Chondrocyte (in vitro differentiated cells): ENCODE data around the gene HLCS. TPM values are rescaled to one million over a fixed set of nuclear protein-coding genes. Genes with fewer than 3 reads are reported as not detected.

Experiments used
- DNase-seq: peaks from one replicate; pipeline ENCODE4 v3.0.0; 2021; ENCODE audit warnings: mixed read lengths, low spot score
- H3K27ac Mint-ChIP-seq: one replicate; pipeline ENCODE4 v1.8.0; 2021; ENCODE audit warnings: mild to moderate bottlenecking, moderate library complexity, mixed read lengths; ENCODE audit not compliant: unreplicated experiment
- H3K27me3 Mint-ChIP-seq: 2 replicates; pipeline ENCODE4 v1.8.0; 2021; ENCODE audit warnings: low read depth, mixed read lengths
- H3K36me3 Mint-ChIP-seq: 2 replicates; pipeline ENCODE4 v1.8.0; 2021; ENCODE audit warnings: low read depth, mixed read lengths
- H3K4me1 Mint-ChIP-seq: 2 replicates; pipeline ENCODE4 v1.8.0; 2021; ENCODE audit warnings: low read depth, mild to moderate bottlenecking, mixed read lengths
- H3K4me3 Mint-ChIP-seq: one replicate; pipeline ENCODE4 v1.8.0; 2021; ENCODE audit warnings: mild to moderate bottlenecking, moderate library complexity, mixed read lengths; ENCODE audit not compliant: unreplicated experiment
- H3K9me3 Mint-ChIP-seq: 2 replicates; pipeline ENCODE4 v1.8.0; 2021; ENCODE audit warnings: low read depth, mixed read lengths
- CTCF ChIP-seq: fragments of 200-600 bp; sonication (generic); IDR thresholded peaks from 2 replicates; pipeline ENCODE4 v1.5.0; 2021; ENCODE audit warnings: antibody characterized with exemption, mild to moderate bottlenecking, moderate library complexity
- total RNA-seq: library from RNA; stranded (reverse); gene quantifications from 3 replicates; pipeline ENCODE4 v1.2.1, GENCODE V29; 2021

The HLCS gene
- total RNA-seq, 1 donor from 2014 or later, result 30.4 TPM

GRCh38 chr21:36883532-36884486 lies 82.7 kb downstream of the HLCS start:
- no peak for DNase-seq
- Mint-ChIP-seq H3K27ac (peak overlapping the region; percentile 51), H3K27me3 (no peaks in the 10 kb centered on the region), H3K4me3 (no peak overlapping the region), H3K9me3 (peaks cover 10% of the 10 kb centered on the region), H3K36me3 (peaks cover 9% of the 10 kb centered on the region), H3K4me1 (peaks cover 40% of the 10 kb centered on the region)
- TF ChIP-seq CTCF, result no peak

- H3K9me3 Mint-ChIP-seq, result peaks cover 19% of the 10 kb centered on the region
- H3K4me1 Mint-ChIP-seq, result peaks cover 37% of the 10 kb centered on the region
- H3K27ac Mint-ChIP-seq, result peak overlapping the region; percentile 46
- H3K27me3 Mint-ChIP-seq, result no peaks in the 10 kb centered on the region
- H3K4me3 Mint-ChIP-seq, result no peak overlapping the region
- TF ChIP-seq CTCF, result no peak
- H3K36me3 Mint-ChIP-seq, result peaks cover 16% of the 10 kb centered on the region
- DNase-seq, result no peak
These were observed 83.7 kb downstream of the HLCS start for GRCh38 chr21:36882776-36883175.

- H3K4me3 Mint-ChIP-seq, result no peak overlapping the region
- H3K36me3 Mint-ChIP-seq, result peaks cover 21% of the 10 kb centered on the region
- peaks cover 26% of the 10 kb centered on the region for H3K9me3 Mint-ChIP-seq
- H3K27me3 Mint-ChIP-seq, result no peaks in the 10 kb centered on the region
- peak; percentile 27 for TF ChIP-seq CTCF
- no peak for DNase-seq
- peak overlapping the region; percentile 98 for H3K27ac Mint-ChIP-seq
- H3K4me1 Mint-ChIP-seq, result peaks cover 37% of the 10 kb centered on the region
These were observed 85.2 kb downstream of the HLCS start for GRCh38 chr21:36881228-36881627.

GRCh38 chr21:36879827-36880226 lies 86.6 kb downstream of the HLCS start:
- no peak for DNase-seq
- peaks cover 26% of the 10 kb centered on the region for H3K9me3 Mint-ChIP-seq
- peaks cover 21% of the 10 kb centered on the region for H3K36me3 Mint-ChIP-seq
- no peak overlapping the region for H3K4me3 Mint-ChIP-seq
- H3K27ac Mint-ChIP-seq, result peak overlapping the region; percentile 98
- no peaks in the 10 kb centered on the region for H3K27me3 Mint-ChIP-seq
- peaks cover 37% of the 10 kb centered on the region for H3K4me1 Mint-ChIP-seq
- no peak for TF ChIP-seq CTCF

- H3K27ac Mint-ChIP-seq, result no peak overlapping the region
- H3K36me3 Mint-ChIP-seq, result peaks cover 17% of the 10 kb centered on the region
- no peak for TF ChIP-seq CTCF
- DNase-seq, result no peak
- H3K4me1 Mint-ChIP-seq, result peaks cover 34% of the 10 kb centered on the region
- H3K4me3 Mint-ChIP-seq, result no peak overlapping the region
- H3K27me3 Mint-ChIP-seq, result no peaks in the 10 kb centered on the region
- H3K9me3 Mint-ChIP-seq, result peaks cover 15% of the 10 kb centered on the region
These were observed 88.7 kb downstream of the HLCS start for GRCh38 chr21:36877741-36878140.
